HepG2 (cell line): ENCODE measurements around the gene CYB5R3. TPM values are rescaled to one million over a fixed set of nuclear protein-coding genes. Genes with fewer than 3 reads are reported as not detected.

Experiments used
- CHD4 ChIP-seq: fragments of 200-600 bp; sonication (generic); IDR thresholded peaks from 2 replicates; pipeline ENCODE4 v1.7.0; 2017; ENCODE audit warnings: mild to moderate bottlenecking, low read length, borderline replicate concordance
- DPF2 ChIP-seq: sonication (generic); formaldehyde crosslinking; IDR thresholded peaks from 2 replicates; pipeline ENCODE4 v1.4.0; 2020; ENCODE audit warnings: mild to moderate bottlenecking, low read depth, missing genetic modification reagents, borderline replicate concordance
- HDAC1 ChIP-seq: sonication (generic); formaldehyde crosslinking; IDR thresholded peaks from 2 replicates; pipeline ENCODE4 v1.5.1; 2020; ENCODE audit warnings: mild to moderate bottlenecking, missing genetic modification reagents
- KLF16 ChIP-seq, 2 experiments: sonication (generic) in 1 of 2; formaldehyde crosslinking in 1 of 2; IDR thresholded peaks; 2 replicates each; pipeline versions ENCODE4 v1.6.1 to v1.8.0; 2016 to 2023; ENCODE audit warnings: missing genetic modification reagents in 2 of 2, missing compliant biosample characterization in 1 of 2
- KMT2A ChIP-seq: sonication (generic); formaldehyde crosslinking; IDR thresholded peaks from 2 replicates; pipeline ENCODE4 v1.4.0; 2020; ENCODE audit warnings: missing genetic modification reagents
- MED1 ChIP-seq: sonication (generic); formaldehyde crosslinking; IDR thresholded peaks from 2 replicates; pipeline ENCODE4 v1.4.0; 2020; ENCODE audit warnings: missing genetic modification reagents
- MXI1 ChIP-seq: IDR thresholded peaks from 3 replicates; pipeline ENCODE4 v1.6.1; 2012; ENCODE audit warnings: low read depth, low read length, inconsistent platforms, borderline replicate concordance
- NCOA2 ChIP-seq: sonication (generic); formaldehyde crosslinking; IDR thresholded peaks from 2 replicates; pipeline ENCODE4 v1.8.0; 2022; ENCODE audit warnings: inconsistent platforms
- NPAS2 ChIP-seq: sonication (generic); formaldehyde crosslinking; IDR thresholded peaks from 2 replicates; pipeline ENCODE4 v1.8.0; 2022; ENCODE audit warnings: mild to moderate bottlenecking, missing genetic modification reagents, borderline replicate concordance
- SOX6 ChIP-seq, 2 experiments: fragments of 450-650 bp in 1 of 2; sonication (generic) in 1 of 2; formaldehyde crosslinking in 1 of 2; IDR thresholded peaks; 2 replicates each; pipeline versions ENCODE4 v1.4.0 to v1.6.1; 2017 to 2020; ENCODE audit warnings: antibody characterized with exemption in 1 of 2, mild to moderate bottlenecking in 1 of 2, missing genetic modification reagents in 1 of 2
- SSRP1 ChIP-seq: IDR thresholded peaks from 2 replicates; pipeline ENCODE4 v1.6.1; 2016; ENCODE audit warnings: control low read depth
- ZBTB7A ChIP-seq: sonication (generic); formaldehyde crosslinking; IDR thresholded peaks from 2 replicates; pipeline ENCODE4 v1.8.0; 2022; ENCODE audit warnings: mild to moderate bottlenecking, missing genetic modification reagents
- ZFY ChIP-seq: sonication (generic); formaldehyde crosslinking; IDR thresholded peaks from 2 replicates; pipeline ENCODE4 v1.4.0; 2020; ENCODE audit warnings: missing genetic modification reagents
- ZNF230 ChIP-seq: sonication (generic); formaldehyde crosslinking; IDR thresholded peaks from 2 replicates; pipeline ENCODE4 v1.4.0; 2020; ENCODE audit warnings: mild to moderate bottlenecking, missing genetic modification reagents
- ZNF232 ChIP-seq: sonication (generic); formaldehyde crosslinking; IDR thresholded peaks from 2 replicates; pipeline ENCODE4 v1.4.0; 2020; ENCODE audit warnings: missing genetic modification reagents, borderline replicate concordance
- ZNF354B ChIP-seq: sonication (generic); formaldehyde crosslinking; IDR thresholded peaks from 2 replicates; pipeline ENCODE4 v1.8.0; 2022; ENCODE audit warnings: mild to moderate bottlenecking, missing genetic modification reagents
- polyA plus RNA-seq, 8 experiments: library from polyadenylated mRNA; depleted of rRNA in 3 of 8; stranded (reverse) in 7 of 8; unstranded in 1 of 8; fragments of >200 nt; fragmentation: Illumina TruSeq in 4 of 8; extraction: Trizol in 4 of 8; gene quantifications; 2 replicates each; pipeline versions ENCODE4 v1.2.1 to v1.2.3, GENCODE V29; 2011 to 2016; ENCODE audit warnings: low read depth in 4 of 8, missing spikeins in 1 of 8, mixed read lengths in 1 of 8; ENCODE audit not compliant: insufficient read depth in 1 of 8
- total RNA-seq, 5 experiments: library from RNA; depleted of rRNA; stranded (reverse); fragments of >200 nt; fragmentation: Illumina TruSeq; extraction: Trizol; gene quantifications; 2 replicates each; pipeline ENCODE4 v1.2.3, GENCODE V29; 2016; ENCODE audit warnings: low read depth in 1 of 5
- TF ChIP-seq, protein P1 (sequence below): sonication (generic); formaldehyde crosslinking; IDR thresholded peaks from 2 replicates; pipeline ENCODE4 v1.5.1; 2020; ENCODE audit warnings: mild to moderate bottlenecking, missing genetic modification reagents, moderate library complexity
- TF ChIP-seq, protein P2 (sequence below): IDR thresholded peaks from 2 replicates; pipeline ENCODE4 v1.6.1; 2016; ENCODE audit warnings: low read depth, control low read depth
- TF ChIP-seq, protein P3 (sequence below): sonication (generic); formaldehyde crosslinking; IDR thresholded peaks from 2 replicates; pipeline ENCODE4 v1.8.0; 2022; ENCODE audit warnings: missing genetic modification reagents, mild to moderate bottlenecking, moderate library complexity, borderline replicate concordance
- TF ChIP-seq, protein P4 (sequence below): sonication (generic); formaldehyde crosslinking; IDR thresholded peaks from 2 replicates; pipeline ENCODE4 v1.5.0; 2020; ENCODE audit warnings: mild to moderate bottlenecking, missing genetic modification reagents, borderline replicate concordance

The CYB5R3 gene
- total and polyA plus RNA-seq, 2 of the 13 experiments (the other 11 are each of a cell fraction or from before 2014, with no cell fraction given) = 32.4 to 305 TPM

DNA sequence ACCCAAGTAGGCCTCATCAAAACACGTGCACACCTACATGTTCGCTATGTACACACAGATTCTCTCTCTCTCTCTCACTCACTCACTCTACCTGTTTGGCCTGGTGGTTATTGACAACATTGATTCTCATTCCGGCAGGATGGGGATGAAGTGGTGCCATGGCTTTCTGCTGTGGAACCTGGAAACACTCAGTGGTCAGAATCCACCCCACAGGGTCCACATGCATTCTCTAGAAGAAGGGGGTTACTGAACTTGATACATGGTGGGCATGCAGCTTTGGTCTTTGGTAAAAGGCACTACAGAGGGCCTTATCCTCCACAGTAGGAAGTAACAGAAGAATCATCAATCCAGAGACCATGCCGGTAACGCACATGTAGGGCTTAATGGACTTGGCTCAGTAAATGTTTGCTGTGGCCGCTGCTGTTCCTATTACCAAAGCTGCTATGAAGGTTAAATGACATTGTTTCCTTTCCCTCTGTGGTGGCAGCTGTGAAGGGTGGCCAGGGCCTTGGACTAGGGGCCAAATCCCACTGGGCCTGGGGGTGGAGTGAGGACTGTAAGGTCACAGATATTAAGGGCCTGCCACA, 47.2 kb downstream of the CYB5R3 start (continued):
- TF ChIP-seq, protein P1, sequence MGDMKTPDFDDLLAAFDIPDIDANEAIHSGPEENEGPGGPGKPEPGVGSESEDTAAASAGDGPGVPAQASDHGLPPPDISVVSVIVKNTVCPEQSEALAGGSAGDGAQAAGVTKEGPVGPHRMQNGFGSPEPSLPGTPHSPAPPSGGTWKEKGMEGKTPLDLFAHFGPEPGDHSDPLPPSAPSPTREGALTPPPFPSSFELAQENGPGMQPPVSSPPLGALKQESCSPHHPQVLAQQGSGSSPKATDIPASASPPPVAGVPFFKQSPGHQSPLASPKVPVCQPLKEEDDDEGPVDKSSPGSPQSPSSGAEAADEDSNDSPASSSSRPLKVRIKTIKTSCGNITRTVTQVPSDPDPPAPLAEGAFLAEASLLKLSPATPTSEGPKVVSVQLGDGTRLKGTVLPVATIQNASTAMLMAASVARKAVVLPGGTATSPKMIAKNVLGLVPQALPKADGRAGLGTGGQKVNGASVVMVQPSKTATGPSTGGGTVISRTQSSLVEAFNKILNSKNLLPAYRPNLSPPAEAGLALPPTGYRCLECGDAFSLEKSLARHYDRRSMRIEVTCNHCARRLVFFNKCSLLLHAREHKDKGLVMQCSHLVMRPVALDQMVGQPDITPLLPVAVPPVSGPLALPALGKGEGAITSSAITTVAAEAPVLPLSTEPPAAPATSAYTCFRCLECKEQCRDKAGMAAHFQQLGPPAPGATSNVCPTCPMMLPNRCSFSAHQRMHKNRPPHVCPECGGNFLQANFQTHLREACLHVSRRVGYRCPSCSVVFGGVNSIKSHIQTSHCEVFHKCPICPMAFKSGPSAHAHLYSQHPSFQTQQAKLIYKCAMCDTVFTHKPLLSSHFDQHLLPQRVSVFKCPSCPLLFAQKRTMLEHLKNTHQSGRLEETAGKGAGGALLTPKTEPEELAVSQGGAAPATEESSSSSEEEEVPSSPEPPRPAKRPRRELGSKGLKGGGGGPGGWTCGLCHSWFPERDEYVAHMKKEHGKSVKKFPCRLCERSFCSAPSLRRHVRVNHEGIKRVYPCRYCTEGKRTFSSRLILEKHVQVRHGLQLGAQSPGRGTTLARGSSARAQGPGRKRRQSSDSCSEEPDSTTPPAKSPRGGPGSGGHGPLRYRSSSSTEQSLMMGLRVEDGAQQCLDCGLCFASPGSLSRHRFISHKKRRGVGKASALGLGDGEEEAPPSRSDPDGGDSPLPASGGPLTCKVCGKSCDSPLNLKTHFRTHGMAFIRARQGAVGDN (CRISPR knock-in tag) = peak; percentile 35; the same call in 1 of the 2 replicates
- TF ChIP-seq SOX6 (IDR thresholded peaks at IDR 0.05) (no peak), SOX6 (CRISPR knock-in tag; IDR thresholded peaks at IDR 0.05) (peak; percentile 89), CHD4 (0 out of 2 replicates have a peak, but pooled peaks have one; percentile 13), ZBTB7A (CRISPR knock-in tag) (no peak), KLF16 (CRISPR knock-in tag; IDR thresholded peaks at IDR 0.05) (no peak; a peak in 1 of 4 replicates), DPF2 (peak; percentile 62; the same call in 1 of the 2 replicates), HDAC1 (CRISPR knock-in tag) (peak; percentile 89), NCOA2 (CRISPR knock-in tag) (peak; percentile 65), ZNF230 (0 out of 2 replicates have a peak, but pooled peaks have one; percentile 44), NPAS2 (CRISPR knock-in tag) (no peak), SSRP1 (CRISPR knock-in tag) (0 out of 2 replicates have a peak, but pooled peaks have one; percentile 70), ZFY (CRISPR knock-in tag) (peak; percentile 61), MED1 (CRISPR knock-in tag) (peak; percentile 83), ZNF354B (CRISPR knock-in tag) (0 out of 2 replicates have a peak, but pooled peaks have one; percentile 55), ZNF232 (CRISPR knock-in tag) (no peak), MXI1 (peak; percentile 59; the same call in 1 of the 3 replicates), KMT2A (no peak)
- TF ChIP-seq, protein P2, sequence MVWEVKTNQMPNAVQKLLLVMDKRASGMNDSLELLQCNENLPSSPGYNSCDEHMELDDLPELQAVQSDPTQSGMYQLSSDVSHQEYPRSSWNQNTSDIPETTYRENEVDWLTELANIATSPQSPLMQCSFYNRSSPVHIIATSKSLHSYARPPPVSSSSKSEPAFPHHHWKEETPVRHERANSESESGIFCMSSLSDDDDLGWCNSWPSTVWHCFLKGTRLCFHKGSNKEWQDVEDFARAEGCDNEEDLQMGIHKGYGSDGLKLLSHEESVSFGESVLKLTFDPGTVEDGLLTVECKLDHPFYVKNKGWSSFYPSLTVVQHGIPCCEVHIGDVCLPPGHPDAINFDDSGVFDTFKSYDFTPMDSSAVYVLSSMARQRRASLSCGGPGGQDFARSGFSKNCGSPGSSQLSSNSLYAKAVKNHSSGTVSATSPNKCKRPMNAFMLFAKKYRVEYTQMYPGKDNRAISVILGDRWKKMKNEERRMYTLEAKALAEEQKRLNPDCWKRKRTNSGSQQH (CRISPR knock-in tag) = peak; percentile 62; the same call in 1 of the 2 replicates
- TF ChIP-seq, protein P3, sequence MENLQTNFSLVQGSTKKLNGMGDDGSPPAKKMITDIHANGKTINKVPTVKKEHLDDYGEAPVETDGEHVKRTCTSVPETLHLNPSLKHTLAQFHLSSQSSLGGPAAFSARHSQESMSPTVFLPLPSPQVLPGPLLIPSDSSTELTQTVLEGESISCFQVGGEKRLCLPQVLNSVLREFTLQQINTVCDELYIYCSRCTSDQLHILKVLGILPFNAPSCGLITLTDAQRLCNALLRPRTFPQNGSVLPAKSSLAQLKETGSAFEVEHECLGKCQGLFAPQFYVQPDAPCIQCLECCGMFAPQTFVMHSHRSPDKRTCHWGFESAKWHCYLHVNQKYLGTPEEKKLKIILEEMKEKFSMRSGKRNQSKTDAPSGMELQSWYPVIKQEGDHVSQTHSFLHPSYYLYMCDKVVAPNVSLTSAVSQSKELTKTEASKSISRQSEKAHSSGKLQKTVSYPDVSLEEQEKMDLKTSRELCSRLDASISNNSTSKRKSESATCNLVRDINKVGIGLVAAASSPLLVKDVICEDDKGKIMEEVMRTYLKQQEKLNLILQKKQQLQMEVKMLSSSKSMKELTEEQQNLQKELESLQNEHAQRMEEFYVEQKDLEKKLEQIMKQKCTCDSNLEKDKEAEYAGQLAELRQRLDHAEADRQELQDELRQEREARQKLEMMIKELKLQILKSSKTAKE (CRISPR knock-in tag) = 0 out of 2 replicates have a peak, but pooled peaks have one; percentile 36
- TF ChIP-seq, protein P4, sequence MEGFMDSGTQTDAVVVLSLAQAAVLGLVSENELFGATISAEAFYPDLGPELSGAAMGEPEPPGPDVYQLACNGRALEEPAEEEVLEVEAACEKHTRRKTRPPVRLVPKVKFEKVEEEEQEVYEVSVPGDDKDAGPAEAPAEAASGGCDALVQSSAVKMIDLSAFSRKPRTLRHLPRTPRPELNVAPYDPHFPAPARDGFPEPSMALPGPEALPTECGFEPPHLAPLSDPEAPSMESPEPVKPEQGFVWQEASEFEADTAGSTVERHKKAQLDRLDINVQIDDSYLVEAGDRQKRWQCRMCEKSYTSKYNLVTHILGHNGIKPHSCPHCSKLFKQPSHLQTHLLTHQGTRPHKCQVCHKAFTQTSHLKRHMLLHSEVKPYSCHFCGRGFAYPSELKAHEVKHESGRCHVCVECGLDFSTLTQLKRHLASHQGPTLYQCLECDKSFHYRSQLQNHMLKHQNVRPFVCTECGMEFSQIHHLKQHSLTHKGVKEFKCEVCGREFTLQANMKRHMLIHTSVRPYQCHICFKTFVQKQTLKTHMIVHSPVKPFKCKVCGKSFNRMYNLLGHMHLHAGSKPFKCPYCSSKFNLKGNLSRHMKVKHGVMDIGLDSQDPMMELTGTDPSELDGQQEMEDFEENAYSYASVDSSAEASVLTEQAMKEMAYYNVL (CRISPR knock-in tag) = peak; percentile 89
